ENCODE measurements around the gene LRMDA. TPM values are rescaled to one million over a fixed set of nuclear protein-coding genes. Genes with fewer than 3 reads are reported as not detected.

The LRMDA gene
- polyA plus RNA-seq, 3 donors = 39.8 to 59.6 (median 56.4) TPM

- Mint-ChIP-seq H3K36me3 (peaks cover 2% of the 10 kb centered on the region in 2 donors), H3K27me3 (ENCODE audit: low read depth in 3 of 3) (peaks cover 0 to 2% (median 0%) of the 10 kb centered on the region in 3 donors), H3K4me1 (peaks cover 4% of the 10 kb centered on the region), H3K9me3 (peaks cover 0 to 4% (median 0%) of the 10 kb centered on the region in 7 donors), H3K4me3 (no peak overlapping the region), H3K27ac (no peak overlapping the region)
- no peaks in the 10 kb centered on the region for H3K4me1 ChIP-seq (ENCODE audit: control insufficient read depth in 1 of 2, insufficient read depth in 2 of 2, low read length in 2 of 2)
- no peak overlapping the region for H2AFZ ChIP-seq (ENCODE audit: insufficient read depth, low read depth, low read length, poor library complexity, severe bottlenecking)
- no peaks in the 10 kb centered on the region for H3K79me2 ChIP-seq (ENCODE audit: insufficient read depth, low read length)
- no peak overlapping the region for H3K27ac ChIP-seq (ENCODE audit: low read depth in 1 of 2, low read length in 2 of 2)
- no peaks in the 10 kb centered on the region for H4K20me1 ChIP-seq (ENCODE audit: insufficient read depth, low read length)
- intact Hi-C loops (cut with micrococcal nuclease) = no loop called here
- WGBS (ENCODE audit: insufficient coverage) = no CpG with 5 or more reads among the region's 1 CpG
- H3K4me3 ChIP-seq (replicated peaks in 1 of 3; ENCODE audit: low read depth in 2 of 3, low read length in 3 of 3) = no peak overlapping the region
- DNase-seq = no peak
- H3K36me3 ChIP-seq (replicated peaks in 1 of 2; ENCODE audit: control insufficient read depth in 1 of 2, insufficient read depth in 2 of 2, low read length in 2 of 2) = no peaks in the 10 kb centered on the region
- no peaks in the 10 kb centered on the region for H3K27me3 ChIP-seq (ENCODE audit: control insufficient read depth in 2 of 2, insufficient read depth in 2 of 2, low read length in 2 of 2)
- no peak overlapping the region for H3K9ac ChIP-seq (ENCODE audit: insufficient read depth, low read length, poor library complexity, severe bottlenecking)
- no peaks in the 10 kb centered on the region for H3K9me3 ChIP-seq (replicated peaks in 1 of 2; ENCODE audit: control insufficient read depth in 1 of 2, insufficient read depth in 1 of 2, low read length in 2 of 2)
- H3K4me2 ChIP-seq (replicated peaks; ENCODE audit: extremely low read depth, low read length, poor library complexity, severe bottlenecking) = no peak overlapping the region
- no peak for TF ChIP-seq CTCF (IDR thresholded peaks at IDR 0.05)
Measured at GRCh38 chr10:76211691-76212090, 780.3 kb downstream of the LRMDA start.

- no CpG with 5 or more reads among the region's 2 CpGs for WGBS (ENCODE audit: insufficient coverage)
Measured at GRCh38 chr10:76213876-76214275, 782.5 kb downstream of the LRMDA start.

More at GRCh38 chr10:76213876-76214275, 782.5 kb downstream of the LRMDA start:
- H3K4me2 ChIP-seq (replicated peaks; ENCODE audit: extremely low read depth, low read length, poor library complexity, severe bottlenecking) = no peak overlapping the region
- H3K36me3 Mint-ChIP-seq = peaks cover 7% of the 10 kb centered on the region in 2 donors
- no peak overlapping the region for H3K27ac ChIP-seq (ENCODE audit: low read depth in 1 of 2, low read length in 2 of 2)
- TF ChIP-seq CTCF (IDR thresholded peaks at IDR 0.05) = no peak
- H3K79me2 ChIP-seq (ENCODE audit: insufficient read depth, low read length) = no peaks in the 10 kb centered on the region
- peaks cover 0 to 7% of the 10 kb centered on the region in 2 donors for H3K9me3 ChIP-seq (replicated peaks in 1 of 2; ENCODE audit: control insufficient read depth in 1 of 2, insufficient read depth in 1 of 2, low read length in 2 of 2)
- no peaks in the 10 kb centered on the region for H3K27me3 Mint-ChIP-seq (ENCODE audit: low read depth in 3 of 3)
- no peak overlapping the region for H3K27ac Mint-ChIP-seq
- intact Hi-C loops (cut with micrococcal nuclease) = no loop called here
- H3K4me3 ChIP-seq (replicated peaks in 1 of 3; ENCODE audit: low read depth in 2 of 3, low read length in 3 of 3) = no peak overlapping the region
- peaks cover 4% of the 10 kb centered on the region for H3K4me1 Mint-ChIP-seq
- H3K9me3 Mint-ChIP-seq = peaks cover 0 to 13% (median 7%) of the 10 kb centered on the region in 7 donors
- no peaks in the 10 kb centered on the region for H3K4me1 ChIP-seq (ENCODE audit: control insufficient read depth in 1 of 2, insufficient read depth in 2 of 2, low read length in 2 of 2)
- H3K27me3 ChIP-seq (ENCODE audit: control insufficient read depth in 2 of 2, insufficient read depth in 2 of 2, low read length in 2 of 2) = no peaks in the 10 kb centered on the region
- no peak overlapping the region for H2AFZ ChIP-seq (ENCODE audit: insufficient read depth, low read depth, low read length, poor library complexity, severe bottlenecking)
- no peaks in the 10 kb centered on the region for H4K20me1 ChIP-seq (ENCODE audit: insufficient read depth, low read length)
- no peak for DNase-seq
- no peak overlapping the region for H3K4me3 Mint-ChIP-seq
- no peak overlapping the region for H3K9ac ChIP-seq (ENCODE audit: insufficient read depth, low read length, poor library complexity, severe bottlenecking)
- H3K36me3 ChIP-seq (replicated peaks in 1 of 2; ENCODE audit: control insufficient read depth in 1 of 2, insufficient read depth in 2 of 2, low read length in 2 of 2) = peaks cover 0 to 4% of the 10 kb centered on the region in 2 donors

All from CD14-positive monocyte (primary cell).